Gastroesophageal sphincter (tissue), 3 donors: ENCODE results near the gene TMEM266.

Experiments
- CTCF ChIP-seq, 4 experiments: fragments of 200-600 bp in 2 of 4; fragments of 450-650 bp in 2 of 4; sonication (generic) in 1 of 4; IDR thresholded peaks; one replicate each; pipeline ENCODE4 v1.5.1; 2017 to 2019; ENCODE audit warnings: antibody characterized with exemption in 4 of 4, mild to moderate bottlenecking in 2 of 4, moderate library complexity in 2 of 4
- POLR2A ChIP-seq, 2 donors: fragments of 450-650 bp; IDR thresholded peaks; one replicate each; pipeline ENCODE4 v1.6.1; 2017; ENCODE audit warnings: antibody characterized with exemption in 2 of 2, mild to moderate bottlenecking in 2 of 2, moderate library complexity in 1 of 2

GRCh38 chr15:76165951-76166350 lies 106.2 kb downstream of the TMEM266 start:
- TF ChIP-seq CTCF (IDR thresholded peaks at IDR 0.05) (no peak), POLR2A (IDR thresholded peaks at IDR 0.05) (no peak)
